Neuronal stem cell (in vitro differentiated cells): ENCODE measurements around the gene LNX2.

ENCODE experiments used
- DNase-seq: peaks from one replicate; pipeline ENCODE4 v3.0.0-alpha.2; 2013; ENCODE audit warnings: low spot score
- H2AFZ ChIP-seq: one replicate; pipeline ENCODE4 v1.6.1; 2013; ENCODE audit warnings: mild to moderate bottlenecking, low read length, inconsistent platforms
- H2AK5ac ChIP-seq: 2 replicates; pipeline ENCODE4 v1.6.1; 2013; ENCODE audit warnings: low read depth, mild to moderate bottlenecking, inconsistent platforms, low read length, moderate library complexity, mixed read lengths
- H2BK120ac ChIP-seq: 2 replicates; pipeline ENCODE4 v1.6.1; 2013; ENCODE audit warnings: low read depth, mild to moderate bottlenecking, inconsistent platforms, low read length, moderate library complexity, mixed read lengths
- H2BK12ac ChIP-seq: one replicate; pipeline ENCODE4 v1.6.1; 2013; ENCODE audit warnings: low read length, inconsistent platforms
- H2BK15ac ChIP-seq: 2 replicates; pipeline ENCODE4 v1.6.1; 2013; ENCODE audit warnings: mild to moderate bottlenecking, low read length, inconsistent platforms, mixed read lengths
- H2BK5ac ChIP-seq: one replicate; pipeline ENCODE4 v1.6.1; 2013; ENCODE audit warnings: inconsistent platforms, mild to moderate bottlenecking, low read length, moderate library complexity
- H3K14ac ChIP-seq: one replicate; pipeline ENCODE4 v1.6.1; 2013; ENCODE audit warnings: low read length, inconsistent platforms
- H3K18ac ChIP-seq: 2 replicates; pipeline ENCODE4 v1.6.1; 2013; ENCODE audit warnings: low read length, inconsistent platforms
- H3K23ac ChIP-seq: 2 replicates; pipeline ENCODE4 v1.6.1; 2013; ENCODE audit warnings: low read depth, mild to moderate bottlenecking, mixed read lengths, low read length, inconsistent platforms; ENCODE audit not compliant: poor library complexity
- H3K27ac ChIP-seq: replicated peaks from 3 replicates; pipeline ENCODE4 v1.5.1; 2013; ENCODE audit warnings: low read length, inconsistent platforms
- H3K27me3 ChIP-seq, 3 experiments: 2 replicates each; pipeline ENCODE4 v1.6.1; 2013; ENCODE audit warnings: low read length in 3 of 3, mild to moderate bottlenecking in 2 of 3, inconsistent platforms in 1 of 3, low read depth in 1 of 3, mixed read lengths in 1 of 3, moderate library complexity in 1 of 3; ENCODE audit not compliant: control insufficient read depth in 3 of 3, insufficient read depth in 3 of 3
- H3K36me3 ChIP-seq, 2 donors: replicated peaks in 1 of 2; 2 replicates each; pipeline ENCODE4 v1.6.1; 2013; ENCODE audit warnings: low read length in 2 of 2; ENCODE audit not compliant: control insufficient read depth in 2 of 2, insufficient read depth in 2 of 2
- H3K4ac ChIP-seq: 2 replicates; pipeline ENCODE4 v1.6.1; 2013; ENCODE audit warnings: inconsistent platforms, mild to moderate bottlenecking, low read length, moderate library complexity
- H3K4me1 ChIP-seq, 2 donors: 1 replicate in 1 of 2; 2 replicates in 1 of 2; pipeline ENCODE4 v1.6.1; 2013; ENCODE audit warnings: low read length in 2 of 2, low read depth in 1 of 2; ENCODE audit not compliant: control insufficient read depth in 2 of 2, insufficient read depth in 1 of 2
- H3K4me2 ChIP-seq: one replicate; pipeline ENCODE4 v1.6.1; 2013; ENCODE audit warnings: mild to moderate bottlenecking, low read length, inconsistent platforms; ENCODE audit not compliant: insufficient read depth, poor library complexity, severe bottlenecking
- H3K4me3 ChIP-seq, 2 donors: 2 replicates each; pipeline ENCODE4 v1.5.1; 2013; ENCODE audit warnings: low read length in 2 of 2, mild to moderate bottlenecking in 2 of 2, inconsistent platforms in 1 of 2, moderate library complexity in 1 of 2
- H3K79me1 ChIP-seq: one replicate; pipeline ENCODE4 v1.6.1; 2013; ENCODE audit warnings: low read depth, mild to moderate bottlenecking, inconsistent platforms, low read length, moderate library complexity
- H3K9ac ChIP-seq: one replicate; pipeline ENCODE4 v1.6.1; 2013; ENCODE audit warnings: mild to moderate bottlenecking, low read depth, low read length, inconsistent platforms; ENCODE audit not compliant: poor library complexity
- H3K9me3 ChIP-seq, 2 donors: replicated peaks in 1 of 2; 2 replicates each; pipeline versions ENCODE3 to v1.6.1; 2013; ENCODE audit warnings: low read length in 2 of 2, mild to moderate bottlenecking in 2 of 2, inconsistent platforms in 1 of 2, low read depth in 1 of 2, mixed read lengths in 1 of 2, moderate library complexity in 1 of 2; ENCODE audit not compliant: control insufficient read depth in 2 of 2, insufficient read depth in 1 of 2
- H4K8ac ChIP-seq: one replicate; pipeline ENCODE4 v1.6.1; 2013; ENCODE audit warnings: low read depth, mild to moderate bottlenecking, inconsistent platforms, low read length, moderate library complexity
- H4K91ac ChIP-seq: one replicate; pipeline ENCODE4 v1.6.1; 2013; ENCODE audit warnings: low read length, low read depth, mild to moderate bottlenecking, inconsistent platforms; ENCODE audit not compliant: poor library complexity
- WGBS, 2 donors: extraction: QIAGEN DNeasy Blood & Tissue Kit; methylation state at CpG; one replicate each; pipeline ENCODE4 v1.1.7; 2013; ENCODE audit warnings: missing lambda C conversion rate in 2 of 2, mixed read lengths in 1 of 2; ENCODE audit not compliant: insufficient read length in 2 of 2, insufficient replicate concordance in 1 of 2; ENCODE audit errors: extremely low coverage in 2 of 2; 5-methylcytosine and 5-hydroxymethylcytosine counted together

LNX2 gene

GRCh38 chr13:27665333-27665732 is 45.0 kb upstream of the LNX2 start:
- WGBS, 2 donors, result no CpG with 5 or more reads among the region's 3 CpGs
- H3K4ac ChIP-seq, result no peak overlapping the region
- H3K27me3 ChIP-seq, result no peaks in the 10 kb centered on the region
- H2BK12ac ChIP-seq, result no peak overlapping the region
- peaks cover 4 to 31% of the 10 kb centered on the region in 2 donors for H3K36me3 ChIP-seq
- H3K27ac ChIP-seq, result no peak overlapping the region
- H3K9me3 ChIP-seq, result peaks cover 0 to 1% of the 10 kb centered on the region in 2 donors
- no peak overlapping the region for H3K9ac ChIP-seq
- H2BK5ac ChIP-seq, result no peak overlapping the region
- no peak overlapping the region for H2BK120ac ChIP-seq
- H3K23ac ChIP-seq, result no peak overlapping the region
- H2AK5ac ChIP-seq, result no peak overlapping the region
- H4K8ac ChIP-seq, result no peak overlapping the region
- H2BK15ac ChIP-seq, result no peak overlapping the region
- H3K18ac ChIP-seq, result no peak overlapping the region
- H3K4me2 ChIP-seq, result no peak overlapping the region
- H3K4me1 ChIP-seq, result peaks cover 0 to 2% of the 10 kb centered on the region in 2 donors
- no peak overlapping the region for H3K14ac ChIP-seq
- no peak overlapping the region for H4K91ac ChIP-seq
- H3K4me3 ChIP-seq, result no peak overlapping the region
- no peak overlapping the region for H2AFZ ChIP-seq
- DNase-seq, result no peak
- no peaks in the 10 kb centered on the region for H3K79me1 ChIP-seq

GRCh38 chr13:27663947-27664346 is 43.6 kb upstream of the LNX2 start:
- DNase-seq, result no peak
- Histone ChIP-seq H2AK5ac (no peak overlapping the region), H3K27ac (no peak overlapping the region), H3K4ac (no peak overlapping the region), H3K9ac (no peak overlapping the region), H3K79me1 (no peaks in the 10 kb centered on the region), H3K27me3 (no peaks in the 10 kb centered on the region), H4K8ac (no peak overlapping the region), H2BK5ac (no peak overlapping the region), H3K14ac (no peak overlapping the region), H3K18ac (no peak overlapping the region), H2BK120ac (no peak overlapping the region), H2AFZ (no peak overlapping the region), H3K23ac (no peak overlapping the region), H3K4me1 (peaks cover 0 to 2% of the 10 kb centered on the region in 2 donors), H3K4me2 (no peak overlapping the region), H3K36me3 (peaks cover 4 to 41% of the 10 kb centered on the region in 2 donors), H3K4me3 (no peak overlapping the region), H4K91ac (no peak overlapping the region), H2BK15ac (no peak overlapping the region), H2BK12ac (no peak overlapping the region), H3K9me3 (peaks cover 0 to 1% of the 10 kb centered on the region in 2 donors)
- no CpG with 5 or more reads among the region's 8 CpGs for WGBS, 2 donors

- Histone ChIP-seq H3K27me3 (no peaks in the 10 kb centered on the region), H3K36me3 (peaks cover 4 to 40% of the 10 kb centered on the region in 2 donors), H2BK120ac (no peak overlapping the region), H3K4me2 (no peak overlapping the region), H3K18ac (no peak overlapping the region), H3K9ac (no peak overlapping the region), H3K79me1 (no peaks in the 10 kb centered on the region), H2BK5ac (no peak overlapping the region), H4K91ac (no peak overlapping the region), H3K23ac (no peak overlapping the region), H3K4ac (no peak overlapping the region), H2AK5ac (no peak overlapping the region), H4K8ac (no peak overlapping the region), H3K4me1 (peaks cover 0 to 2% of the 10 kb centered on the region in 2 donors), H3K14ac (no peak overlapping the region), H2BK12ac (no peak overlapping the region), H3K27ac (no peak overlapping the region), H3K9me3 (peaks cover 0 to 1% of the 10 kb centered on the region in 2 donors), H3K4me3 (no peak overlapping the region), H2AFZ (no peak overlapping the region), H2BK15ac (no peak overlapping the region)
- whole genome bisulfite sequencing, 2 donors, result no CpG with 5 or more reads among the region's 2 CpGs
- no peak for DNase-seq
Observed at GRCh38 chr13:27662738-27663470, 42.6 kb upstream of the LNX2 start.

- Histone ChIP-seq H2BK12ac (no peak overlapping the region), H3K18ac (no peak overlapping the region), H2AK5ac (no peak overlapping the region), H3K36me3 (peaks cover 0 to 27% of the 10 kb centered on the region in 2 donors), H4K91ac (no peak overlapping the region), H3K27ac (no peak overlapping the region), H3K4ac (no peak overlapping the region), H3K79me1 (no peaks in the 10 kb centered on the region), H3K23ac (no peak overlapping the region), H3K4me1 (peaks cover 0 to 2% of the 10 kb centered on the region in 2 donors), H3K9ac (no peak overlapping the region), H2AFZ (no peak overlapping the region), H3K27me3 (no peaks in the 10 kb centered on the region), H2BK15ac (no peak overlapping the region), H3K9me3 (no peaks in the 10 kb centered on the region), H3K14ac (no peak overlapping the region), H3K4me2 (no peak overlapping the region), H3K4me3 (no peak overlapping the region), H2BK120ac (no peak overlapping the region), H2BK5ac (no peak overlapping the region), H4K8ac (no peak overlapping the region)
- DNase-seq, result no peak
Observed at GRCh38 chr13:27661017-27661416, 40.7 kb upstream of the LNX2 start.
